HL-60 (cell line): ENCODE results near the gene WIZ.

Source experiments
- GABPA ChIP-seq: IDR thresholded peaks from 2 replicates; pipeline ENCODE4 v1.6.1; 2012; ENCODE audit warnings: low read depth
- TF ChIP-seq, protein P1 (sequence below): IDR thresholded peaks from one replicate; pipeline ENCODE4 v1.5.1; 2011; ENCODE audit warnings: low read length, control low read depth, inconsistent platforms; ENCODE audit not compliant: insufficient read depth

- TF ChIP-seq, protein P1, sequence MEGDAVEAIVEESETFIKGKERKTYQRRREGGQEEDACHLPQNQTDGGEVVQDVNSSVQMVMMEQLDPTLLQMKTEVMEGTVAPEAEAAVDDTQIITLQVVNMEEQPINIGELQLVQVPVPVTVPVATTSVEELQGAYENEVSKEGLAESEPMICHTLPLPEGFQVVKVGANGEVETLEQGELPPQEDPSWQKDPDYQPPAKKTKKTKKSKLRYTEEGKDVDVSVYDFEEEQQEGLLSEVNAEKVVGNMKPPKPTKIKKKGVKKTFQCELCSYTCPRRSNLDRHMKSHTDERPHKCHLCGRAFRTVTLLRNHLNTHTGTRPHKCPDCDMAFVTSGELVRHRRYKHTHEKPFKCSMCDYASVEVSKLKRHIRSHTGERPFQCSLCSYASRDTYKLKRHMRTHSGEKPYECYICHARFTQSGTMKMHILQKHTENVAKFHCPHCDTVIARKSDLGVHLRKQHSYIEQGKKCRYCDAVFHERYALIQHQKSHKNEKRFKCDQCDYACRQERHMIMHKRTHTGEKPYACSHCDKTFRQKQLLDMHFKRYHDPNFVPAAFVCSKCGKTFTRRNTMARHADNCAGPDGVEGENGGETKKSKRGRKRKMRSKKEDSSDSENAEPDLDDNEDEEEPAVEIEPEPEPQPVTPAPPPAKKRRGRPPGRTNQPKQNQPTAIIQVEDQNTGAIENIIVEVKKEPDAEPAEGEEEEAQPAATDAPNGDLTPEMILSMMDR = no peak
- TF ChIP-seq GABPA = no peak
Measured at GRCh38 chr19:15498156-15498858, 48.6 kb upstream of the WIZ start.
